PC-9 (cell line): ENCODE measurements around the gene PPY.

Experiments used
- CTCF ChIP-seq: fragments of 200-600 bp; sonication (generic); conservative IDR thresholded peaks from 2 replicates; pipeline ENCODE4 v1.6.1; 2017; ENCODE audit warnings: mixed run types, antibody characterized with exemption, mild to moderate bottlenecking, moderate library complexity
- EZH2 ChIP-seq: fragments of 200-600 bp; sonication (generic); IDR thresholded peaks from 2 replicates; pipeline ENCODE4 v1.8.0; 2017; ENCODE audit warnings: antibody characterized with exemption, low read depth

GRCh38 chr17:43915559-43915958 lies 26.7 kb downstream of the PPY start:
- no peak for TF ChIP-seq CTCF
- TF ChIP-seq EZH2, result no peak
